Activated CD4-positive, CD25-positive, alpha-beta regulatory T cell treated with anti-CD3 and anti-CD28 coated beads, Interleukin-2, amount 50 U/mL, for 16 hours (primary cell): ENCODE data around the gene ALG8.
A peak's percentile ranks its signal among the peaks of the same experiment; 100 is the strongest.

Experiments used
- DNase-seq: peaks from one replicate; pipeline ENCODE4 v3.0.0-alpha.2; 2020; ENCODE audit warnings: low read depth, low spot score

ALG8 gene

GRCh38 chr11:78160557-78160956, 21.1 kb upstream of the ALG8 start:
- no peak for DNase-seq

DNA sequence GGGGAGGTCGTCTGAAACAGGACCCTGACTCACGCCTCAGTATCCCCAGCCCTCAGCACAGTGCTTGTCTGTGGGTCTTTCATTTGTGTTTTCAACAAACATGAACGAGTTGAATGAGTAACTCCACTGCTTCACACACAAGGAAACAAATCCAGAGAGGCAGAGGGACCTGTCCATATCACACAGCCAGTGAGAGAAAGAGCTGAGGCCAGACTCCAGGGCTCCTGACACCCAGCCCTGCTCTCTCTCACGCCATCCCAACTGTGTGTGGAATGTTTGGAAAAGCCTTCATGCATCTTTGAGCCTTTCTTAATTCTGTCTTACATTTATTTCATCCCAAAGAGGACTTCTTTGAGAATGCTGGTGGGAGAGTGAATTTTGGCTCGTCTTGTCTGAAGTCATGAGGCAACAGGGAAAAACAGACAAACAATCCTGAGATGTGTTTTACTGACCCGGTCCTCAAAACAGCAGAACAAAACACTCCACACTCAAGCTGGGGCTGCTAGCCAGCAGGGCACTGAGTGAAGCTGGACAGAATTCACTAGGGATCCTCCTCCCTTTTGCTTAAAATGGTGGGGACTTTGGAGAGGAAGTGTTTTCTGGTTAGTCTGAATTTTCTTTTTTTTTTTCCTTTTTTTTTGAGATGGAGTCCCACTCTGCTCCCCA, 19.7 kb upstream of the ALG8 start:
- no peak for DNase-seq

DNA sequence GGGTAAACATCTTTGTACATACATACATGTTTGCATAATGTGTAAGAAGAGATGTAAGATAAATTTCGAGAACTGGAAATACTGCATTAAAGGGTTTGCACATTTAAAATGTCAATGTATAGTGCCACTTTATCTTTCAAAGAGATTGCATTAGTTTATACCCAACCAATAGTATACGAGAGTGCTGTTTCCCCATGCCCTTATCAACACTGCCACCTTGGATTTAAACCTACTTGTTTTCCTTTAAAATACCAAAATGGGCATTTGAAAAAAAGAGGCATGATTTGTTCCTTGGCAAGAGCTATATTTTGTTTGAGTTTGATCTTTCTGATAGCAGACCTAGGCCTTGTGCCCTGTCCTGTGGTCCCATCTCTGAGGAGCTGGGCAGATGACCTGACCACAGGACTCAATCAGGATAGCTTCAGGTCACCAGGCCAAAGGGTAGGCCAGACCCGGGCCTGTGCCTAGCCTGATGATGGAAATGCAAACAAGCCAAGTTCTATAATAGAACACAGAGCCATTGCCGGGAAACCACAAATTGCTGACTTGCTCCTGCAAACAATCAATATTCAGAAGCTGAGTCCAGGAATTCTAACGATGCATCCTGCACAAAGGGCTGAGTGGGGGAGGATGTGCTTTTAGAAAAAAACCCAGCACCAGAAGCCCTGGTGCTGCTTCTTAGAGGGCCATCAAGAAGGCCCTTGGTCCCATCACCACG, 16.9 kb upstream of the ALG8 start:
- no peak for DNase-seq

DNA sequence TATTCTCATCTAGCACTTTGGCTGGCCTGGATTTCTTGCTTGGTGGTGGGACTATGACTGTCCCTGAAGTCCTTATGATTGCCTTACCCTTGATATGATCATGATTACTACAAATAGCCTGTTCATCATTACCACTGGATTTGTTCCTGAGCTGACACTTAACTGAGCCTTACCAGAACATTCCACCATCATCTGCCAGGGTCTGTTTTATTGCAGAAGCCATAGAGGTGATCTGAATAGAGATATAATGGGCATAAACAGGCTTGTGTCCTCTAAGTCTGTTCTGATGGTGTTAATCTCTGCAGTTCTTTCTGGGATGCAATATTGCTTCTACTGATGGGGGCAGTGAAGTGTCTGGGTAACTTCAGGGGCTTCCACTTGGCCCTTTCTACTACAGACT, 12.4 kb upstream of the ALG8 start:
- DNase-seq, result no peak

DNA sequence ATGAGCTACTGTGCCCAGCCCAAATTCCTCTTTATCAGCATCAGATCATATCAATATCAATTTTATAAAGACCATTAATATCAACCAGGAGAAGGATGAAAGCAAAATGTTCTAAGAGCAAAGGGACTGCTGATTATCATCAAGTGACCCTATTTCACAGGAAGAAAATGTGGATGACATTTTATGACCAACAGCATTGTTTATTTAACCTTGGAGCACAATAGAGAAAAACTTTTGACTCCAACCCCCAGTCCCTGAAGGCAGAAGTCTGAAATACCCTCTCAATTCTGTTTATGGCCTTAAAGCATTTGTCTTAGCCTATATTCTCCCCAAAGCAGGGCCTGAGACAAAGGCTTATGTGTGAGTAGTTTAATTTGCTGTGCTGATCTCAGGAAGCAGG, 11.3 kb upstream of the ALG8 start:
- no peak for DNase-seq

DNA sequence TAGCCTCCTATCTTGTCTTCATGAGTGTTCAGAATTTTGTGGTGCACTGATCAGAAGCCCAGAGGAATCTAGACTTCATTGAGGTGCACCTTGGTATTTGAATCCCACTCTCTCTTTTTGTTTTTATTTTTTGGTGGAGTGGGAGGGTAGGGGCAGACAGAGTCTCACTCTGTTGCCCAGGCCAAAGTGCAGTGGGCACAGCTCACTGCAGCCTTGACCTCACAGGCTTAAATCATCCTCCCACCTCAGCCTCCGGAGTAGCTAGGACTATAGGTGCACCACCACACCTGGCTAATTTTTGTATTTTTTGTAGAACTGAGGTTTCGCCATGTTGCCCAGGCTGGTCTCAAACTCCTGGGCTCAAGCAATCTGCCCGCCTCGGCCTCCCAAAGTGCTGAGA, 10.9 kb upstream of the ALG8 start:
- DNase-seq, result no peak

- no peak for DNase-seq
These were observed 10.2 kb upstream of the ALG8 start for GRCh38 chr11:78149646-78150045.

- no peak for DNase-seq
These were observed 8.4 kb upstream of the ALG8 start for GRCh38 chr11:78147807-78148206.

DNA sequence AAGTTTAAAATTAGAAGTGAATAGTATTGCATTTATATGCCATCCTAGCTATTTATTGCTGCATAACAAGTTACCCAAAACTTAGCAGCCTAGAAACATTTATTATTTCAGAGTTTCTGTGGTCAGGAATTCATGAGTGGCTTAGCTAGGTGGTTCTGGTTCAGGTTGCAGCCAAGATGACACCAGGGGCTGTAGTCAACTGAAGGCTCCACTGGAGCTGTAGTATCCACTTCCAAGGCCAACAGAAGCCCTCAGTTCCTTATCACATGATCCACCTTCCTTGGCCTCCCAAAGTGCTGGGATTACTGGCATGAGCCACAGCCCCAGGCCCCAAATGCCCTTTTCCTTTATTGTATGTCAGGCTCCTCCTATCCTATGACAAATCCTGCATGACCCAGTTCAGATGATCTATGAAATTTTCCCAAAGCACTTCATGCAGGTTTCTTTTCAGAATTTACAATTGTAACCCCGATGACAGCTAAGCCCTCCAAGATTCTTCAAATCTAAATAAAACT, 6.1 kb upstream of the ALG8 start:
- DNase-seq, result no peak

DNA sequence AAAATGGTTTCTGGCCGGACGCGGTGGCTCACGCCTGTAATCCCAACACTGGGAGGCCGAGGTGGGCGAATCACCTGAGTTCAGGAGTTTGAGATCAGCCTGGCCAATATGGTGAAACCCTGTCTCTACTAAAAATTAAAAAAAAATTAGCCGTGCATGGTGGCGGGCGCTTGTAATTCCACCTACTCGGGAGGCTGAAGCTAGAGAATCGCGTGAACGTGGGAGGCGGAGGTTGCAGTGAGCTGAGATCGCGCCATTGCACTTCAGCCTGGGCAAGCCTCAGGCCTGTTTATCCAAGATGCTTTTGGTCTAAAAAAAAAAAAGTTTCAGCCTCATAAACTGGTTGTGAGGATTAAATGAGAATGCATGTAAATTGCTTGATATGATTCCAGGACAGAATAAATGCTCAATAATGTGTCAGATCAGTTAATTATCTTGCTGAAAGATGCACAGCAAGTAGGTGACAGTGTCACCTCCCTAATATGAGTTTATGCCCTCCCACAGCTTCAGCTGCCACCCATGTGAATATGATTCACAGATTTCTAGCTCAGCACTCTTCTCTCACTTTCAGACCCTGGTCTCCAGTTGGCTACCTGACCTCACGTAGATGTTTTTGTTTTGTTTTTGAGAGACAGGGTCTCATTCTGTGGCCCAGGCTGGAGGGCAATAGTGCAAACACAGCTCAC, 1.1 kb upstream of the ALG8 start:
- DNase-seq, result no peak

DNA sequence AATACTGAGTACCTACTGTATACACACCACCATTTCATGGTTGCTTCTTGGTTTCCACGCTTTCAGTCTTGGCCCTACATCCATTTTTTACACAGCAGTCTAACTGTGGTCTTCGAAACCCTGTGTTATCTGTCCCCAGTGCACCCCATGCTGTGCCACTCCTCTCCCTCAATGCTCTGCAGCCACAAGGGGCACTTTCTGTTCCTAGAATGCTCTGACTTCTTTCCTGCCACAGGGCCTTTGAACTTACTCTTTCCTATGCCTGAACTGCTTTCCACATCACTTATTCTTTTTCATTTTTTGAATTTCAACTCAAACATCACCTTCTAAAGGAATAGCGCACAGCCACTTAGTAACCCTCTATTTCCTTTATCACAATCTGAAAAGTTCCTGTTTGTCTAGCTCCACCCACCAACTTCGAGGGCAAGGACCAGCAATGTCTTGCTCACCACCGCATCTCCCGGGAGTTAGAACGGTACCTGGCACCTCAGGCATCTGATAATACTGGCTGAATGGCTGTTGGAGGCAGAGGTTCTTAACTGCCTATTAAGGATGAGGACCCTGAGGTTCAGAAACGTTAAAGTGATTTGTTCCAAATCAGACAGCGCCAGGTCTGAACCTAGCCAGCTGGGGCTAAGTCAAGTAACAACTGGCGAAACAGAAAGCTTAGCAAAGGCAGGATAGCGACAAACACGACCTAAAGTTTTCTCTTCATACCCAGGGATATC, 568 bp downstream of the ALG8 start:
- peak; percentile 5 for DNase-seq

GRCh38 chr11:78138291-78138690, 1.1 kb downstream of the ALG8 start:
- no peak for DNase-seq

- no peak for DNase-seq
These were observed 7.0 kb downstream of the ALG8 start for GRCh38 chr11:78132475-78132874.

DNA sequence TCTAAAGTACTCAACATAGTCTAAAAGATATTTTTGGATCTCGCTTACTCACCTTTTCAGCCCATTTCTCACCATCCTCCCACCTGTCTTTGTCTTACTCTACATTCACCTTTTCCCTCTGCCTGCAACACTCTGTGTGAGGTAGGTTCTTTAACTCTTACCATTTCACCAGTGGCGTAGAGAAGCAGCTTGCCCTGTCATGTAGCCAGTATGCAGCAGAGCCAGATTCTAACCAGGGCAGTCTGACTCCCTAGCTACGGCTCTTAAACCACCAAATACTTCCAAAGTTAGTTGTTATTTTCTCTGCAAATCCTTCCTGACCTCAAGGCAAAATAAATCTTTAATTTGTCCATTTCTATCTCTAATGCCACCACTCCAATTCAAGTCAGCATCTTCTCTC, 7.5 kb downstream of the ALG8 start:
- DNase-seq, result no peak

- DNase-seq, result no peak
These were observed 12.0 kb downstream of the ALG8 start for GRCh38 chr11:78127403-78127802.

DNA sequence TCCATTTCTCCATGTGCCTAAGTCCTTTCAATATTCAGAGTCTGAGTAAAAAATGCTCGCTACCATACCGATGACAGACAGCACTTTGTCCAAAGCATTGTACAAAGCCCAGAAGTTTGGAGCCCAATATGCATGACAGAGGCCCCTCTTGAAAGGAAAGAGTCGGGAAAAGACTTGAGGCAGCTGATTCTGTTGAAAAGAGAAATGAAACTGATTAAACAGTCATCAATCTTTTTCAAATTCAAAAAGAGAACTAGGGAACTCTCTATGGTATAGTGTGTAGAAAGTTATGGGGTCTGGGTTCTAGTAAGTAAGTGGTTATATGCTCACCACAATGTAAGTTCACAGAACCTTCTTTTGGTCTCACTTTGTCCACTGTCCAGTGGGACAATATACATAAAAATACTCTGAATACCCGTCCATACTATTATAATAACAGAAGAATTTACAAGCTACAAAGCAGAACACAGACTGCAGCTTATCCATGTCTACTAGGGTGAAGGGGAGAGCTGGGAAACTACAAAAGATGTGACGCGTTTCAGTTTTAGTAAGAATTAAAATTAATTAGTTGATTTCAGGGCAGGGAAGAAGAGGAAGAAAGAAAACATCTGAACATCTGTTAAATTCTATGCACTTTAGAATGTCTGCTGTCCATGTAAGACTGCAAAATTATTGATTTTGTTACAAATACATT, 26.7 kb downstream of the ALG8 start:
- no peak for DNase-seq

DNA sequence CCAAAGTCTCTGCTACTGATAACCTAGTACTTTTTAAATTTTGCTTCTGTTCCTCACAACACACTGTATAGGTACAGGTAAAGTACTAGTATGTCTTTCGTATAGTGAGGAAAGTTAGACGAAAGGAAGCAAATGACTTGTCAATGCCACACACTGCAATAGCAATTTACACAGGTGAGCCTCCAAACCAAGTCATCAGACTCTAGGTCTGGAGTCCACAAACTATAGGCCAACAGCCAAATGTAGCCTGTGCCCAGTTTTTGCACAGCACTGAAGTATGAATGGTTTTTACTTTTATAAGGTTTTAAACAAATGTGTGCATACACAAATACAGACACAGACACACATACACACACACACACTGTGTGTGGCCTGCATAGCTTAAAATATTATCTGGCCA, 28.1 kb downstream of the ALG8 start:
- DNase-seq, result no peak

DNA sequence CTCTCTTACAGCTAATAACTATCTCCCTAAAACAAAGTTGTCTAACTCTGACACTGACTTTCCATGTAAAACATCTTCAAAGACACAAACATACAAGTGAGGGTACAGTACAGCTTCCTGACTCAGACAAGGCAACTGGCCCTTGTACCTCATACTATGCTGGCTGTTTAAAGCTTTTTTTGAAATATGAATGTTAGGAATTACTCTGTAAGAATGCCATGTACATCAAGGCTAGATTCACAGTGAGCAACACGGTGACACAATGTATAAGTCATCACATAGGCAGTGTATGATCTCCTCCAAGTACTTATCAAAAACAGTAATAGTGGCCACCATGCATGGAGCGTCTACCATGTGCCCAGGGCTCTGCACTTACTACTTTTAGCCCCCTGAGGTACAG, 28.6 kb downstream of the ALG8 start:
- no peak for DNase-seq

- no peak for DNase-seq
These were observed 29.1 kb downstream of the ALG8 start for GRCh38 chr11:78110351-78110750.

GRCh38 chr11:78109081-78110015, 30.1 kb downstream of the ALG8 start:
- no peak for DNase-seq
